Gastroesophageal sphincter (tissue), 4 donors: ENCODE results near the gene PLCB1. TPM values are rescaled to one million over a fixed set of nuclear protein-coding genes. Genes with fewer than 3 reads are reported as not detected.

Experiments
- ATAC-seq: fragments of 150-250 bp; one replicate; pipeline ENCODE4 v1.9.1; 2016; ENCODE audit warnings: mild to moderate bottlenecking, moderate library complexity
- H3K27ac ChIP-seq, 4 donors: fragments of 200-600 bp; sonication (generic) in 3 of 4; 1 replicate in 3 of 4; 2 replicates in 1 of 4; pipeline ENCODE4 v1.5.1; 2016 to 2019
- H3K27me3 ChIP-seq: fragments of 200-600 bp; sonication (generic); one replicate; pipeline ENCODE4 v1.5.1; 2019
- H3K36me3 ChIP-seq, 2 donors: fragments of 200-600 bp; sonication (generic); one replicate each; pipeline ENCODE4 v1.5.1; 2019; ENCODE audit warnings: control low read depth in 1 of 2
- H3K4me1 ChIP-seq, 3 donors: fragments of 200-600 bp; sonication (generic); 1 replicate in 2 of 3; 2 replicates in 1 of 3; pipeline ENCODE4 v1.5.1; 2016 to 2019; ENCODE audit warnings: control low read depth in 2 of 3
- H3K4me3 ChIP-seq, 2 donors: fragments of 200-600 bp; sonication (generic); one replicate each; pipeline ENCODE4 v1.5.1; 2019; ENCODE audit warnings: mild to moderate bottlenecking in 1 of 2, moderate library complexity in 1 of 2
- H3K9me3 ChIP-seq, 3 donors: fragments of 200-600 bp; sonication (generic); one replicate each; pipeline ENCODE4 v1.5.1; 2017 to 2019; ENCODE audit warnings: control low read depth in 2 of 3
- EP300 ChIP-seq: sonication (generic); formaldehyde crosslinking; IDR thresholded peaks from one replicate; pipeline ENCODE4 v1.6.1; 2017; ENCODE audit warnings: antibody characterized with exemption, mild to moderate bottlenecking
- POLR2A ChIP-seq, 2 donors: fragments of 450-650 bp; IDR thresholded peaks; one replicate each; pipeline ENCODE4 v1.6.1; 2017; ENCODE audit warnings: antibody characterized with exemption in 2 of 2, mild to moderate bottlenecking in 2 of 2, moderate library complexity in 1 of 2
- POLR2AphosphoS5 ChIP-seq: sonication (generic); formaldehyde crosslinking; IDR thresholded peaks from one replicate; pipeline ENCODE4 v1.6.1; 2017; ENCODE audit warnings: antibody characterized with exemption
- WGBS, 2 donors: methylation state at CpG; one replicate each; pipeline ENCODE4 v1.1.5; 2018; ENCODE audit warnings: low coverage in 1 of 2; 5-methylcytosine and 5-hydroxymethylcytosine counted together
- total RNA-seq, 4 donors: library from RNA; depleted of rRNA; stranded (reverse); fragments of >200 nt; gene quantifications; one replicate each; pipeline ENCODE4 v1.1.0, GENCODE V29; 2016
- TF ChIP-seq, protein P1 (sequence below), 4 experiments: fragments of 200-600 bp in 2 of 4; fragments of 450-650 bp in 2 of 4; sonication (generic) in 1 of 4; IDR thresholded peaks; one replicate each; pipeline ENCODE4 v1.5.1; 2017 to 2019; ENCODE audit warnings: antibody characterized with exemption in 4 of 4, mild to moderate bottlenecking in 2 of 4, moderate library complexity in 2 of 4

PLCB1 gene
- 100 to 1,000 TPM in 1 of 4 donors, 10 to 100 TPM in 3; 60.8 to 104 (median 69.0) TPM for total RNA-seq

DNA sequence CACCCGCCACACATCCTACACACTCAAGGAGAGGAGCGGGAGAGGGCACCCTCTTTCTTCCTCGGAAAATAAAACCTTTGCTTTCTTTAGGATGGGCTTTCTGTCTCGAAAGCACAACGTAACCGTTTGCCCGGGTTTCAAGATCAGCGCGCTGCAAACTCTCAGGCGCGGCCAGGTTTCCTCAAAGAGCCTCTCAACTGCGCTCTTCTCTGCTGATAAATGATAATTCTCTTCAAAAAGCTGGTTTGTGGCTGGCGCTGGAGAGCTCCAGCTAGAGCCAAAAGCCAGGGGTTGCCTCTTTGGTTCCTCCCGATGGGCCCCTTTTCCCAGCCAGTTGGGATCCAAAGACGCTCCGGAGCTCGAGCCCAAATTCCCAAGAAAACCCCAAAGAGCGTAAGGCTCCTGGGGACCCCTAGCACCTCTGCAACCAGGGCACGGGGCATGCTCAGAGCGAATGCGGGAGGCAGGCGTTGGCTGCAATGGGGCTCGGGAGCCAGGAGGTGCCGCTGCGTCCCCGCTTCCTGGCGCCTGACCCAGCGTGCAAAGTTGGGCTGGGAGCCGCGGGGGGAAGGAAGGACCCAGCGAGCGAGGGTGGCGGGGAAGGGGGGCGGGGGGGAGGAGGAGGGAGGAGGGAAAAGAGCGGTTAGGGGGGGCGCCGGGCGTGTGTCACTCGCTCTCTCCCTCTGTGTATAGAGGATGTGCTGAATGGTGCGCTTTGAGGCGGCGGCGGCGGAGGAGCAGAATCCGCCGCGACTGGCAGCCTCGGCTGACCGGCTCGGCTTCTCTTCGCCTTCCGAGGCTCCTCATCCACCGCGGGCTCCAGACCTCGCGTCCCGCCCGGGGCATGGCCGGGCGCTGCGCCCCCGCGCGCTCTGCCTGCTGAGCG is at the start of gene PLCB1:
PLCB1 (plus strand) TSS at position 669 of the 886 bp plus-strand sequence. CDS start 386 bp downstream, outside the sequence.
- Histone ChIP-seq H3K9me3 (no peaks in the 10 kb centered on the region), H3K27me3 (no peaks in the 10 kb centered on the region), H3K4me3 (peak within 1 kb of the TSS; percentile 77 to 81), H3K4me1 (peaks cover 6 to 74% (median 9%) of the 10 kb centered on the region in 3 donors), H3K36me3 (no peaks in the 10 kb centered on the region), H3K27ac (peak within 1 kb of the TSS; percentile 70 to 94 (median 92))
- TF ChIP-seq POLR2AphosphoS5 (peak; percentile 54), POLR2A (IDR thresholded peaks at IDR 0.05) (peak; percentile 8 to 55), EP300 (no peak)
- TF ChIP-seq, protein P1, sequence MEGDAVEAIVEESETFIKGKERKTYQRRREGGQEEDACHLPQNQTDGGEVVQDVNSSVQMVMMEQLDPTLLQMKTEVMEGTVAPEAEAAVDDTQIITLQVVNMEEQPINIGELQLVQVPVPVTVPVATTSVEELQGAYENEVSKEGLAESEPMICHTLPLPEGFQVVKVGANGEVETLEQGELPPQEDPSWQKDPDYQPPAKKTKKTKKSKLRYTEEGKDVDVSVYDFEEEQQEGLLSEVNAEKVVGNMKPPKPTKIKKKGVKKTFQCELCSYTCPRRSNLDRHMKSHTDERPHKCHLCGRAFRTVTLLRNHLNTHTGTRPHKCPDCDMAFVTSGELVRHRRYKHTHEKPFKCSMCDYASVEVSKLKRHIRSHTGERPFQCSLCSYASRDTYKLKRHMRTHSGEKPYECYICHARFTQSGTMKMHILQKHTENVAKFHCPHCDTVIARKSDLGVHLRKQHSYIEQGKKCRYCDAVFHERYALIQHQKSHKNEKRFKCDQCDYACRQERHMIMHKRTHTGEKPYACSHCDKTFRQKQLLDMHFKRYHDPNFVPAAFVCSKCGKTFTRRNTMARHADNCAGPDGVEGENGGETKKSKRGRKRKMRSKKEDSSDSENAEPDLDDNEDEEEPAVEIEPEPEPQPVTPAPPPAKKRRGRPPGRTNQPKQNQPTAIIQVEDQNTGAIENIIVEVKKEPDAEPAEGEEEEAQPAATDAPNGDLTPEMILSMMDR (IDR thresholded peaks at IDR 0.05) = peak; percentile 93 to 94 (median 94)
- WGBS, 2 donors = 3 to 7% methylated on average over 15 to 17 of the region's 65 CpGs
- ATAC-seq = peak; percentile 89

DNA sequence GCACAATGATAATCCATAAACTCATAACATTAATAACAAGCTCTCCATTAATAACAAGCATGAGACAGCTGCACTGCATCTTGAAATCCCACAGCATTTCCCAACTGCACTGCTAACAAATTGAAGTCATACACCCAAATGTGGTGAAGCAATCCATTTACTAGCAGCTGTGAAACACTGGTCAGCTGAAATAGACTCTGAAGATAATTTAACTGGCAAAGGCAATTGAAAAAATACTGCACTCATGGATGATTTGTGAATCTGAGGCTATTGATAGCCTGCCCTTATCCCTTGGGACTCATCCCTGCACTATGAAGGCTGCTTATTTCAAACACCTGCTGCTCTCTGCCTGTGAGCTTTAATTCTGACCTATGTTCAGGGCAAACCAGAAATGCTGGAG is 49.1 kb upstream of the PLCB1 start:
- Histone ChIP-seq H3K9me3 (no peaks in the 10 kb centered on the region), H3K4me1 (peaks cover 0 to 2% (median 0%) of the 10 kb centered on the region in 3 donors), H3K36me3 (no peaks in the 10 kb centered on the region), H3K4me3 (no peak overlapping the region), H3K27ac (peak overlapping the region in 2 of 4 donors; percentile 27 to 45), H3K27me3 (no peaks in the 10 kb centered on the region)
- peak; percentile 92 for ATAC-seq
- TF ChIP-seq, protein P1 (IDR thresholded peaks at IDR 0.05) = no peak
- TF ChIP-seq EP300 (no peak), POLR2A (IDR thresholded peaks at IDR 0.05) (no peak), POLR2AphosphoS5 (peak; percentile 85)

DNA sequence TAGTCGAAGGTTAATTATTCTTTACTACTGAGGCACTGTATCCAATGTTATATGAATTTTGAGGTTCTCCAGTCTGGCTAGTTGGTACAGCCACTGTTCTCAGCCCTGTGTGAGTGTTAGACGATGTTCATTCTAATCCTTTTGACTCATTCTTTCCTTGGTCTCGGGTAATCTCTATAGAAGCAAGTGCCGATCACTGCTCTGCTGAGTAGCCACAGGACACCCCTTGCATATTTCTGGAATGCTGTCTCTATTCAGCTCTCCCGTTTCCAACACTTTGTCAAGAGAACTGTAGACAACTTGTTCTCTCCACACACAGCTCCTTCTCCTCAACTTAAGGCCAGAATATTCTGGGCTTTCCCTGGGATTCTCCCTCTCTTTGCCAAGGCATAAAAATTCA is 42.4 kb upstream of the PLCB1 start:
- Histone ChIP-seq H3K4me3 (no peak overlapping the region), H3K27me3 (no peaks in the 10 kb centered on the region), H3K9me3 (no peaks in the 10 kb centered on the region), H3K27ac (no peak overlapping the region), H3K4me1 (peaks cover 3 to 18% (median 5%) of the 10 kb centered on the region in 3 donors), H3K36me3 (no peaks in the 10 kb centered on the region)
- no peak for TF ChIP-seq POLR2A (IDR thresholded peaks at IDR 0.05)
- no peak for TF ChIP-seq EP300
- TF ChIP-seq, protein P1 (IDR thresholded peaks at IDR 0.05) = no peak
- no peak for TF ChIP-seq POLR2AphosphoS5
- 43 to 79% methylated on average over 3 to 5 of the region's 5 CpGs for WGBS, 2 donors
- no peak for ATAC-seq

DNA sequence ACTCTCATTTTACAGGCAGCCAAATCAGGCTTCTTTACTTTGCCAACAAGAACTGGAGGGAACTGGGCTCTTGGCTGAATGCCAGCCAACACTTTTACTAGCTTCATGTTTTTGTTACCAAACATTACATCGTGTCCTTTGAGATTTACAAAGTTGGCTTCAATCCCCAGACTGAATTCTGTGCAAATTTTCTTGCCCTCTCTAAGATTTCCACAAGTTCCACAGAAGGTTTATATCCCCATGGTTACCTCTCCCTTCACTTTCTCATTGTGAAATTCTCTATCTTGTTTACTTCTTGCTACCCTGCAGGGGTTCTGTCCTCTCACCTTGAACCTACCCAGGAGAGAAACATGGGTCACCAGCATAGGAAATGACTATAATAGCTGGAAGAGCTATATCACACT is 37.6 kb upstream of the PLCB1 start:
- Histone ChIP-seq H3K4me3 (no peak overlapping the region), H3K27ac (peak overlapping the region; percentile 21 to 75 (median 64)), H3K9me3 (no peaks in the 10 kb centered on the region), H3K27me3 (no peaks in the 10 kb centered on the region), H3K4me1 (peaks cover 9 to 34% (median 9%) of the 10 kb centered on the region in 3 donors), H3K36me3 (no peaks in the 10 kb centered on the region)
- TF ChIP-seq, protein P1 (IDR thresholded peaks at IDR 0.05) = no peak
- TF ChIP-seq POLR2AphosphoS5 = peak; percentile 73
- WGBS, 2 donors = 0% methylated on average over 1 of the region's 1 CpG
- peak; percentile 88 for ATAC-seq

DNA sequence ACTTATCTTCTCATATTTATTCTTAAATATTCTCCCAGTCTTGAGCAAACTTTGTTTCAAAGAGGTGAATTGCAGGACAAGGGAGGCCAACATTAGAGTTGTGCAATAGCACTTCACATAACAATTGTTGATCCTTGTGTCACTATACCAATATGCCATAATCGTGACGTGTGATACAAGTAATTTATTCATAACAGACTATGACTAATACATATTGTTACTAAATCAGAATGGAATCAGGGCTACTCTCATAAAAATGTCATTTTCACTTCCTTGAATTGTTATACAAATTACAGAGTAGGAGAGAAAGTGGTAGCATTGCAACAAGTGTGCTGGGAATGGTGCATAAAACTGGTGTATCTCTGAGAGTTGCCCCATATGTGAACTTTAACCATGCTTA is 37.2 kb upstream of the PLCB1 start:
- no peak overlapping the region for H3K4me3 ChIP-seq
- H3K9me3 ChIP-seq = no peaks in the 10 kb centered on the region
- H3K27me3 ChIP-seq = no peaks in the 10 kb centered on the region
- WGBS, 2 donors = 0 to 9% methylated on average over 2 of the region's 2 CpGs
- H3K4me1 ChIP-seq = peaks cover 9 to 34% (median 9%) of the 10 kb centered on the region in 3 donors
- TF ChIP-seq, protein P1 (IDR thresholded peaks at IDR 0.05) = no peak
- TF ChIP-seq EP300 (no peak), POLR2AphosphoS5 (peak; percentile 64)
- peak; percentile 62 for ATAC-seq
- no peaks in the 10 kb centered on the region for H3K36me3 ChIP-seq
- H3K27ac ChIP-seq = peak overlapping the region; percentile 21 to 75 (median 64)
